ENCODE results near the gene NIPA2. TPM values are rescaled to one million over a fixed set of nuclear protein-coding genes. Genes with fewer than 3 reads are reported as not detected.

Gene NIPA2
- total RNA-seq, 1 donor from 2014 or later: 34.4 TPM

DNA sequence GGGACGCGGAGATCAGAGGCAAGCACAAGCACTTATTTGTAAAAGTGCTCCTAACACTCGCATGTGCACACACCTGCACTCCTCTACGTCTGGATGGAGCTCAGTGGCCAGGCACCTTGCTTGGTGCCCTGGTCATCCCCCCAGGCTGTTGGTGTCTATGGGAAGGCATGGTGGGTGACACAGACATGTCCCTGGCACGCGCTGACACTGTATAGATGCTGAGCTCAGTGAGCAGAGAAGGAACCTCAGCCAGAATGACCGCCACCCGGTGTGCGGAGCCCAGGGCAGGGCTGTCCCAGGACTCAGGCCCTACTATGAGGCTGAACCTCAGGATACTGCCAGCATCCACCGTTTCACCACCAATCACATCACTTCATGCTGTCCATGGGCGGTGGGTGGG, 64.5 kb downstream of the NIPA2 start:
- no peak for DNase-seq

DNA sequence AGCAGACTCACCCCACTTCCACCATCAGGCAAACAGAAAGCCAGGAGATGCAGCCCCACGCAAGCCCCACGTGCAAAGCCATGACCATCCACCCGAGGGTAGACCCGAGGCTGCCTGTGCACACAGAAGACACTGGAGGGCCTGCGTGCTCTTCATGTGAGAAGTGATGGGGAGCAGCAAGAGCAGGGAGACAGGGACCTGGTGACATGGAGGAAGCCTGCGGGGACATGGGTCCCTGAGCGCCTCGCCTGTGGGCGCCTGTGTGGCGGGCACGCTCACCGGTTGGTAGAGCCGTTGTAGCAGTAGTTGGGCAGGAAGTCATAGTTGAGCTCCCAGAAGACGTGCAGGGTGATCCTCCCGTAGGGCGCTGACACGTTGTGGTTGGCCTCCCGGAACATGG, 65.0 kb downstream of the NIPA2 start:
- no peak for DNase-seq

DNA sequence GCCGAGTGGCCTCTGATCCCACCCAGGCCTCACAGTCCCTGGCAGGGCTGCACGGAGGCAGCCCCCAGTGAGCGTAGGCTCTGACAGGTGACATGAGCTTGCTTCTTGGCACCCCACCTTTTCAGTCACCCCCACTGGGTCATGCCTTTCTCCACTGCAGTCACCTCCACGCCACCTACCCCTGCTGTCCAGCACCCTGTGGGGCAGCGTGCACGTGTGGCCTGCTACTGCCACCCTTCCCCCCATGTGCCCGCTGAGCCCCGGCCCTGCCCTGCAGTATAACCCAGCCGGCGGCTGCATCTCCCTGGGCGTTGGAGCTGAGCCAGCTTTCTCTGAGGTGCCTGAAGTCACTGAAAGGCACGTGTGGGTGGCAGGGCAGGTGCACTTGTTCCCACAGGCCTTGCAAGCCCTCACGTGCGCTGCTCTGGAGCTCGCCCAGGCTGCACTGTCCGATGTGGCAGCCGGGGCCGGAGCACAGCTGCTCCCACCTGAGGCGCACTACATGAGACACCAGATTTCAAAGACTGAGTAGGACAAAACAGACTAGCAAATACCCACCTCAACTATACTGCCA, 65.6 kb downstream of the NIPA2 start:
- no peak for DNase-seq

DNA sequence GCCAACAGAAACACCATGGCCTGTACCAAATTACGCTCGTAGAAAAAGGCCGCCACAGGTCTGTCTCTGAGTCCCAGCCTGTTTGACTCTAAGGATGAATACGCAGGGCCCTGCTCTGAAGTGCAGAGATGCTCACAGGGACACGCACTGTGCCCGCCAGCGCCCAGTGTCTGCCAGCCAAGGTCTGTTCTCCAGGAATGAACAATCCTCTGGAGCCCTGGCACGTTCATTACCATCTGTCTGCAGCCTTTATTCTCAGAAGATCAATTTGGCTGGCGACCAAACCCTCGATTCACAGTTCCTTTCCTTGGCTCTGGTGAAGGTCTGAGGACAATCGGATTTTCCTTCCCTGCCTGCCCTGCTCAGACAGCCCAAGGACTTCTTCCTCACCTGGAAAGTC, 66.3 kb downstream of the NIPA2 start:
- DNase-seq: no peak

DNA sequence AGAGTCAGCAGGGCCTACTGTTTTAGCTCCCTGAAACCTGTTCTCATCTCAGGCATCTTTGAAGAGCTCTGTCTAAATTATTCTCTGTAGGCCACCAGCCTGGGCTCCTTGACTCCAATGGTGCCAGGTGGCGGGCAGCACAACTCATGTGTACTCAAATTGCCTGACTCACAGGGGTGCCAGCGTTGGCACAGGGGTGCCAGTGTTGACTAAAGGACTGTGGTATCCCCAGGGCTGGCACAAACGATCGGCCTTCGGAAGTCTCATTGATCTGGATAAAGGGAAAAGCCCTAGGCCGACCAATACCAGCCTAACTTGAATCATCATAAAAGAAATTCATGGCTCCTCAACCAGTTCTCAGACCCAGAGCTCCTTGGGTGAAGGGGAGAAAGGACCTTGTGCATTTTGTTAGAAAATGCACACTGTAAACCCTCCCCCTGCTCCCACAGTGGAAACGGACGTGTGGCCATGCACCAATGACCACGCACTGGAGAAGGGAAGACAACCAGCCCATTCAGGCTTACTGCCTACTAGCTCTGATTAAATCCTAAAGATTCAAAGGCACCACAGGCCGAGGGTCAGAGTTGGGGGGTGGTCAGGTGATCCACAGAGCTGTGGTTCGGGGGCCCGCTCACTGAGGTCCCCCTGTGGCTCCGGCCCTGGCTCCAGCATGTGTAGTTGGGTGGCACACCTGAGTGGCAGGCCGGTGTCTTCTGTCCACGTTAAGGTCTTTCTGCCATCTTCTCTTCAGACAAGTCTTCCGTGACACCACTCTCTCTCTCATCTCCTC, 68.9 kb downstream of the NIPA2 start:
- DNase-seq: no peak

DNA sequence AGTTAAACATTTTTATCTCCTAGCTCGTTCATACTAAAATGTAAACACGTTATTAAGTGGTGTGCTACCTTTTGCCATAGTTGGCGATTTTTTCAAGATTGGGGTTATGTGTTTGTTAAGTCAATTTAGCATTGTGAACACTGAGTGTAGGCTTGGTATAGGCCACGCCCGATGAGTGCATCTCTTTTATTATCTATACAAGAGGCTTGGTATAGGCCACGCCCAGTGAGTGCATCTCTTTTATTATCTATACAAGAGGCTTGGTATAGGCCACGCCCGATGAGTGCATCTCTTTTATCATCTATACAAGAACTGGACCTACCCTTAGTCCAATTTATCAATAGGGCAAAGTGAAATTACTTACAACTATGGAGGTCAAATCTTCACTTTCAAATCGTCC, 70.4 kb downstream of the NIPA2 start:
- no peak for DNase-seq

DNA sequence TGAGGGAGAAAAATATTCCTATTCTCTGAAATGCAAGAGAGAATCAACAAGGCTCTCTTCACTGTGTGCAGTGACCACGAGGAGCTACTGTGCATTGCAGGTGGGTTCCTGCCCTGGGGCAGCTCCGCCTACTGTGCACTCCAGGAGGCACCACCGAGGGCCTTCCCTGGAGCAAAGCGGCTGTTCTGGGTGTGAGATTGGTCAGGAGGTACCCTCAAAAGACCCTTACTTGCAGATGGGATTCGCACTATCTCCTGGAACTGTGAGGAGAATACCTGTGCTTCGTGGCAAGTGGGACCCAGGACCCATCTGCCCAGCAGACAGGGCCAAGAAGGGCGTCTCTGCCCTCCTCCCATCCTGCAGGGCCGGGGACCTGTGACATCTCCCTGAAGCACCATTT, 72.8 kb downstream of the NIPA2 start:
- DNase-seq: no peak

DNA sequence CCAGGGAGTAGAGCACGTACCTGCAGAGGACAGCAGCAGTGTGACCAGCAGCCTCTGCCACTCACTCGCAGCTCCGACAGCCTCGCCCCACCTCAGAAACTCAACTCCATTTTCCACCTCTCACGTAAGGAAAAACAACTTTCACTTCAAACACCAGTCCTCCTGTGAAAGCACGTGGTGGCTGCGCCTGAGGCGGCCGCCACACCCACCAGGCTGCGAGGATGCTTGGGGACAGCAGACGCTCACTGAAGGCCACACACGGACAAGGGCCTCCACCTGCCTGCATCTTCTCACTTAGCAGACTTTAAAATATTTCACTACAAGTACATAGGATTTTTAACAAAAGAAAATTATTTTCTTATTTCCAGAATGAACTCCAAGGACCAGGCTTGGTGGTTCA, 73.8 kb downstream of the NIPA2 start:
- no peak for DNase-seq

DNA sequence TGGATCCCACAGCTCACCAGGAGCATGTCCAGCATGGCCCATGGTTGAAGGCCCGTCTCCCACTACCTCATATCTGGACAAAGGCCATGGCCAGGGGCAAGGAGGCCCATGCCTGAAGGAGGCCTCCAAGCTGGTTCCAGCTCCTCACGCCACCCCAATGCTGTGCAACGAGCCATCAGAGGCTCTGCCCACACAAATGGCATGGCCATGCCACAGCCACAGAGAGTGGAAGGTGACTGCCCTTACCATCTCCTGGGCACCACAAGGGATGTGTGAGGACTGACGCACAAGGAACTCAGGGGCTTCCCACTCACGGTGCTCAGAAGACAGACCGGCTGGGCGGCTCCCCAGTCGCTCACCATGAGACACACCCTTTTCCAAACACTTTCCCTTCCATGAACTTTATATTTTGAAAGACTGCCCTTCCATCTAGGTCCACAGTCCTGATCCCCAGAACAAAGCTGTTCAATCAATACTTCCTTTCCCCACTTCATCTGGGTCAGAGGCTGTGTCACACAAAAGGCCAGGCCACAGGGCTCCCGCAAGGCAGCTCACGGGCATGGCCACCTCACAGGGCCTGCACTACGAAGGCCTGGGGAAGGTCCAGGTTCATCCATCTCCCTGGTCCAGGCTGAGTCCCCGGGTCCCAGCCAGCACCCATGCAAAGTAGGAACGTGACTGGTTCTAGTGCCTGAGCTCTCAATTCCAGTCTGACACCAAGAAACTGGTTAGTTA, 75.3 kb downstream of the NIPA2 start:
- DNase-seq: no peak

DNA sequence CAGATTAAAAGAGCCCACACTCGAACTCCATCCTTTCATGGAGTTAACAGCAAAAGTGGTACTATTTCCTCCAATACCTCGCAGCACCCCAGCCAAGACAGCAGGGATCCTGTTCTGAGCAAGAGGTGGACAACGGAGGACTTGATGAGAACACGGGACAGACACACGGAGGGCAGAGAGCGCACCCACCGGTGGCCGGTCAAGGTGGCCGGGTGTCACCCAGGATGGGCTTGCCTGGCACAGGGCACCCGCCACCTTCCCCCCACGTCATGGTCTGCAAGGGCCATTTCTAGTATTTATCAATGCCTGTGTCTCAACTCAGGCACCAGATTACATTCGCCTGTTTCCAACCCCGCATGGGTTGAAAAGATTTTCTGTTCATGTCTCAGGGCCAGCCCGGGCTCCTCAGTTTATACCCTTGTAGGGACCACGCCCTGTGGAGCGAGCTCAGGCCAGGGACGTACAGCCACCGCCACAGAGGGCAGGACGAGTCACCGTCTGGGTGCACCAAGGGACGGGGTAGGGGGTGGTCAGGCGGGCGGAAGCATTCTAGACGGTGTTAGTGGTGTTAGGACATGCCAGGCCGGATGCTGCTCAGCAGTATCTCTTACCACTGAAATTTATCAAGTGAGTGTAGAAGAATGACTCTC, 77.5 kb downstream of the NIPA2 start:
- no peak for DNase-seq

DNA sequence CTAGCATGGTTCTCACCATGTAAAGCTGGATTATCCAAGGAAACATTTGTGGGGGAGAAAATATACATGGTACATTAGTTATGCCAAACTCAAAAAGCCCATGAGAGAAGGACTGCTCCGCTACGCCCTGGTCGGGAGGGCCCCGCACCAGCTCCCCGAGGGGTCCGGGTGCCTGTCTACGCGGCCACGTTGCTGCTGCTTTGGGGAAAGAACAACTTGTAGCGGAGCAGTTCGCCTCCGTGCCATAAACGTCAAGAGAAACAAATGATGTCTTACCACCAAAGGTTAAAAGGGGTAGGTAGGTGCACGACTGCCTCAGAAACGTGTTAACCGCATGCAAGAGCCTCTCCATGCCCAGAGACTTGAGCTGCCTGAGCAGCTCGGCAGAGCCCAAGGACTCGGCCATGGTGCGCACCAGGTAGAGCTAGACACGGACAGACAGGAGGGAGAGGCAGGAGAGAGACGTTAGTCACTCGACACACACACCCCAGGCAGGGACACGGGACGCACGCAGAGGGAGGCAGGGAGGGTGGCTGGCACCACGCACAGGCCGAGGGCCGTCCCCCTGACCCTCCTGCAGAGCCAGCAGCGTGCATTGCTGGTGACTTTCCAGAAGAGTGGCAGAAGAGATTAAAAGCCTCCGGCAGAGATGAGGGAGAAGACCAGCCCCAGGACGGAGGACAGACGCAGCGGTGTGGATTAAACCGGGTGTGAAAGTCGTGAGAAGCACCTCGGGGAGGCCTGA, 78.3 kb downstream of the NIPA2 start:
- DNase-seq: no peak

DNA sequence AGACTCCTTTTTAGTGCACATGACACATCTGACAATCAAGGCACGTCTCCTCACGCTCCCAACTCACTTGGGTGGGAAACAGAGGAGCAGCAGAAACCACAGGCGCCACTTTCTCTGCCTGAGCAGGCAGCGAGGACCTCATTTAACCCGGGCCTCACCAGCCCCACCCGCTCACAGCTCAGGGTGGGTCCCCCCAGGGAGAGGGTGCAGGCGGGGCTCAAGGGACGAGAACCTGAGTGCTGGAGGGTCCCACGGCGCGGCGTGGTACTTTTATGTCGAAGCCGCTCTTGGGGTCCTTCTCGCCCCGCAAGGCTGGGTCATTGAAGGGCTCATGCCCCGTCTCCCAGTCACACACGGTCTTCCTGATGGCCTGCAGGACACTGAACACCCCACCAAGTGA, 79.1 kb downstream of the NIPA2 start:
- DNase-seq: no peak

Other genes starting within 250 kb of the NIPA2 start
- gene NIPA1, start 52.0 kb upstream of the NIPA2 start, total RNA-seq: 7.3 TPM
- 72.5 TPM for gene CYFIP1, start 141.7 kb downstream of the NIPA2 start, total RNA-seq
- 22.6 TPM for gene TUBGCP5, start 200.9 kb downstream of the NIPA2 start, total RNA-seq